A549 (cell line): ENCODE results near the gene AP3S2. TPM values are rescaled to one million over a fixed set of nuclear protein-coding genes. Genes with fewer than 3 reads are reported as not detected.

ENCODE experiments used
- ATAC-seq, 2 experiments: fragments of 200-7000 bp in 1 of 2; fragments of >200 bp in 1 of 2; cut with Nextera tagmentation in 1 of 2; cut with Tn5 transposase in 1 of 2; 3 replicates each; pipeline versions ENCODE4 v1.8.0 to v1.9.1; 2018 to 2020; ENCODE audit warnings: mild to moderate bottlenecking in 1 of 2, moderate library complexity in 1 of 2
- CTCF ChIA-PET: fragments of 300-600 bp; sonication (Branson Sonifier 250); formaldehyde crosslinking; extraction: SDS; loops from one replicate; lab custom pipeline; 2021; ENCODE audit warnings: antibody characterized with exemption, inconsistent platforms; lab: Yijun Ruan, JAX
- POLR2A ChIA-PET: fragments of 350-600 bp; formaldehyde crosslinking; extraction: SDS; loops from one replicate; lab custom pipeline; 2021; ENCODE audit warnings: antibody characterized with exemption, inconsistent platforms; lab: Yijun Ruan, JAX
- DNase-seq, 2 experiments: peaks; one replicate each; pipeline versions ENCODE4 v3.0.0 to v3.0.0-alpha.2; 2011 to 2016; ENCODE audit warnings: low read depth in 1 of 2, low spot score in 1 of 2
- FAIRE-seq: peaks from 2 replicates; lab custom pipeline; 2011; peaks lifted over from hg19 to GRCh38; lab: Jason Lieb, UNC
- H3K27ac ChIP-seq, 2 experiments: fragments of >200 bp; sonication (Bioruptor Twin); formaldehyde crosslinking; 3 replicates each; pipeline ENCODE4 v1.5.1; 2016 to 2017
- H3K4me1 ChIP-seq: fragments of >200 bp; sonication (Bioruptor Twin); formaldehyde crosslinking; 3 replicates; pipeline ENCODE4 v1.6.1; 2016
- H3K4me2 ChIP-seq: fragments of >200 bp; sonication (Bioruptor Twin); formaldehyde crosslinking; 3 replicates; pipeline ENCODE4 v1.6.1; 2016
- H3K4me3 ChIP-seq: fragments of >200 bp; sonication (Bioruptor Twin); formaldehyde crosslinking; 3 replicates; pipeline ENCODE4 v1.5.1; 2016
- H3K9me3 ChIP-seq: fragments of >200 bp; sonication (Bioruptor Twin); formaldehyde crosslinking; 3 replicates; pipeline ENCODE4 v1.6.1; 2016
- ATOH8 ChIP-seq: fragments of 250-450 bp; sonication (Bioruptor Pico); IDR thresholded peaks from 2 replicates; pipeline ENCODE4 v1.5.0; 2020; ENCODE audit warnings: low read depth, mild to moderate bottlenecking, moderate library complexity
- BCL3 ChIP-seq: fragments of >200 bp; sonication (Bioruptor Twin); formaldehyde crosslinking; IDR thresholded peaks from 3 replicates; pipeline ENCODE4 v1.6.1; 2016
- BHLHE40 ChIP-seq: IDR thresholded peaks from 2 replicates; pipeline ENCODE4 v1.6.1; 2012; ENCODE audit warnings: low read depth, low read length, inconsistent platforms
- CBX2 ChIP-seq: fragments of 200-600 bp; sonication (generic); IDR thresholded peaks from 2 replicates; pipeline ENCODE4 v1.6.1; 2016; ENCODE audit warnings: low read depth, mild to moderate bottlenecking, borderline replicate concordance
- CBX8 ChIP-seq: fragments of 200-600 bp; sonication (generic); IDR thresholded peaks from 2 replicates; pipeline ENCODE4 v1.6.1; 2016
- ELK1 ChIP-seq: fragments of 150-350 bp; IDR thresholded peaks from 2 replicates; pipeline ENCODE4 v1.6.1; 2014; ENCODE audit warnings: low read depth, mild to moderate bottlenecking, low read length
- EP300 ChIP-seq, 2 experiments: fragments of >200 bp; sonication (Bioruptor Twin); formaldehyde crosslinking; IDR thresholded peaks; 2 replicates in 1 of 2; 3 replicates in 1 of 2; pipeline ENCODE4 v1.6.1; 2016 to 2017
- ESRRA ChIP-seq: fragments of 150-350 bp; IDR thresholded peaks from 2 replicates; pipeline ENCODE4 v1.6.1; 2014; ENCODE audit warnings: mild to moderate bottlenecking, low read length, borderline replicate concordance
- FOSL2 ChIP-seq, 2 experiments: fragments of 450-650 bp in 1 of 2; fragments of >200 bp in 1 of 2; sonication (Bioruptor Twin) in 1 of 2; formaldehyde crosslinking; IDR thresholded peaks; 2 replicates each; pipeline versions ENCODE4 v1.5.0 to v1.6.1; 2016 to 2020; ENCODE audit warnings: mild to moderate bottlenecking in 1 of 2, moderate library complexity in 1 of 2
- FOXS1 ChIP-seq: fragments of 250-450 bp; sonication (Bioruptor Pico); IDR thresholded peaks from 2 replicates; pipeline ENCODE4 v1.5.0; 2020; ENCODE audit warnings: mild to moderate bottlenecking, moderate library complexity
- HDAC2 ChIP-seq: fragments of 200-600 bp; sonication (generic); IDR thresholded peaks from 2 replicates; pipeline ENCODE4 v1.6.1; 2016
- HMGXB4 ChIP-seq: fragments of 250-450 bp; sonication (Bioruptor Pico); IDR thresholded peaks from 2 replicates; pipeline ENCODE4 v1.5.0; 2021; ENCODE audit warnings: mild to moderate bottlenecking, moderate library complexity, borderline replicate concordance
- HOXA7 ChIP-seq: fragments of 250-450 bp; sonication (Bioruptor Pico); IDR thresholded peaks from 2 replicates; pipeline ENCODE4 v1.5.0; 2020; ENCODE audit warnings: mild to moderate bottlenecking, moderate library complexity
- MAFK ChIP-seq: fragments of 450-650 bp; IDR thresholded peaks from 2 replicates; pipeline ENCODE4 v1.6.1; 2014; ENCODE audit not compliant: partially characterized antibody
- NR3C1 ChIP-seq: fragments of >200 bp; sonication (Bioruptor Twin); formaldehyde crosslinking; IDR thresholded peaks from 3 replicates; pipeline ENCODE4 v1.6.1; 2017
- RAD21 ChIP-seq, 2 experiments: fragments of >200 bp in 1 of 2; sonication (Bioruptor Twin) in 1 of 2; formaldehyde crosslinking in 1 of 2; IDR thresholded peaks in 1 of 2; conservative IDR thresholded peaks in 1 of 2; 2 replicates in 1 of 2; 3 replicates in 1 of 2; pipeline ENCODE4 v1.6.1; 2012 to 2018; ENCODE audit warnings: inconsistent platforms in 1 of 2
- RARB ChIP-seq: fragments of 250-450 bp; sonication (Bioruptor Pico); IDR thresholded peaks from 2 replicates; pipeline ENCODE4 v1.8.0; 2021; ENCODE audit warnings: mild to moderate bottlenecking, moderate library complexity
- RCOR1 ChIP-seq: fragments of 150-350 bp; IDR thresholded peaks from 2 replicates; pipeline ENCODE4 v1.6.1; 2014; ENCODE audit warnings: antibody characterized with exemption, low read length, low read depth
- RFX5 ChIP-seq: fragments of 450-650 bp; IDR thresholded peaks from 2 replicates; pipeline ENCODE4 v1.7.1; 2014; ENCODE audit warnings: antibody characterized with exemption, mild to moderate bottlenecking, moderate library complexity
- SMC3 ChIP-seq: fragments of >200 bp; sonication (Bioruptor Twin); formaldehyde crosslinking; IDR thresholded peaks from 3 replicates; pipeline ENCODE4 v1.6.1; 2018; ENCODE audit warnings: inconsistent platforms
- SREBF2 ChIP-seq: fragments of 450-650 bp; IDR thresholded peaks from 2 replicates; pipeline ENCODE4 v1.6.1; 2014; ENCODE audit warnings: mild to moderate bottlenecking, moderate library complexity
- TFCP2L1 ChIP-seq: fragments of 250-450 bp; sonication (Bioruptor Pico); IDR thresholded peaks from 2 replicates; pipeline ENCODE4 v1.5.0; 2021; ENCODE audit warnings: mild to moderate bottlenecking
- USF2 ChIP-seq: fragments of 450-650 bp; IDR thresholded peaks from 2 replicates; pipeline ENCODE4 v1.6.1; 2014; ENCODE audit warnings: antibody characterized with exemption
- ZC3H11A ChIP-seq: fragments of 450-650 bp; IDR thresholded peaks from 2 replicates; pipeline ENCODE4 v1.6.1; 2014; ENCODE audit warnings: antibody characterized with exemption, mild to moderate bottlenecking
- ZSCAN20 ChIP-seq: fragments of 250-450 bp; sonication (Bioruptor Pico); IDR thresholded peaks from 2 replicates; pipeline ENCODE4 v1.8.0; 2022; ENCODE audit warnings: mild to moderate bottlenecking, moderate library complexity
- WGBS: methylation state at CpG from one replicate; pipeline ENCODE4 v1.1.6; 2017; ENCODE audit errors: missing lambda C conversion rate; 5-methylcytosine and 5-hydroxymethylcytosine counted together
- polyA plus RNA-seq, 4 experiments: library from polyadenylated mRNA; depleted of rRNA in 3 of 4; stranded (reverse); fragments of >200 nt; fragmentation: RNase III in 1 of 4; extraction: RNeasy Plus Mini Kit Qiagen cat#74134 plus additional on column Dnase treatment in 1 of 4; gene quantifications; 2 replicates in 3 of 4; 3 replicates in 1 of 4; pipeline ENCODE4 v1.2.3, GENCODE V29; 2011 to 2017

AP3S2 gene
- polyA plus RNA-seq, 2 of the 4 experiments (the other 2 are of a cell fraction): 85.1 to 85.9 TPM

- CTCF ChIA-PET: interaction anchor here (1.1 to 3.1 kb wide), 6 partner anchors 13 to 90 kb away, joined by 3 to 20 read pairs (median 4); no protein-coding TSS in a partner anchor
- POLR2A ChIA-PET: no interaction called here
- peak overlapping the region in 1 of 2 experiments; percentile 3; a peak in 1 of 6 replicates for H3K27ac ChIP-seq
- no peak for FAIRE-seq
- TF ChIP-seq SREBF2: no peak
- no peak for TF ChIP-seq RFX5
- TF ChIP-seq RARB (CRISPR knock-in tag): no peak
- TF ChIP-seq FOXS1: no peak
- TF ChIP-seq BCL3: no peak
- TF ChIP-seq USF2: no peak
- no peak for TF ChIP-seq RAD21 (conservative IDR thresholded peaks at IDR 0.05 in 1 of 2, IDR thresholded peaks at IDR 0.05 in 1 of 2)
- no peak for TF ChIP-seq HOXA7
- no peak for TF ChIP-seq SMC3
- no peak for TF ChIP-seq ESRRA
- no peak for TF ChIP-seq ZC3H11A
- no peak for TF ChIP-seq ELK1
- TF ChIP-seq TFCP2L1: no peak
- no peak for TF ChIP-seq RCOR1
- no peak for TF ChIP-seq HMGXB4 (CRISPR knock-in tag)
- no peak for TF ChIP-seq CBX8
- no peak for TF ChIP-seq MAFK
- TF ChIP-seq, all 56 proteins: peak for 0
- Histone ChIP-seq H3K4me1 (peaks cover 48% of the 10 kb centered on the region), H3K9me3 (no peaks in the 10 kb centered on the region), H3K4me2 (no peak overlapping the region), H3K4me3 (no peak overlapping the region)
- 82% methylated on average over 5 of the region's 5 CpGs for WGBS
- no peak for ATAC-seq
- no peak for DNase-seq
These were observed 42.0 kb downstream of the AP3S2 start for GRCh38 chr15:89851673-89852341.

GRCh38 chr15:89848970-89849292, 44.9 kb downstream of the AP3S2 start:
- ATAC-seq (no peak), FAIRE-seq (peak; percentile 39), DNase-seq (no peak)
- peaks cover 74% of the 10 kb centered on the region for H3K4me1 ChIP-seq
- H3K27ac ChIP-seq: peak overlapping the region; percentile 73 to 81
- TF ChIP-seq RCOR1: no peak
- TF ChIP-seq ATOH8 (CRISPR knock-in tag): no peak
- TF ChIP-seq EP300 (IDR thresholded peaks at IDR 0.05): no peak
- TF ChIP-seq CBX2: no peak
- no peak for TF ChIP-seq FOSL2 (IDR thresholded peaks at IDR 0.05)
- TF ChIP-seq FOSL2 (CRISPR knock-in tag; IDR thresholded peaks at IDR 0.05): no peak
- no peak for TF ChIP-seq ZSCAN20 (CRISPR knock-in tag)
- no peak for TF ChIP-seq SMC3
- TF ChIP-seq HDAC2: no peak
- no peak for TF ChIP-seq CBX8
- TF ChIP-seq BHLHE40: no peak
- TF ChIP-seq NR3C1: no peak
- no peak for TF ChIP-seq ZC3H11A
- WGBS: 55% methylated on average over 2 of the region's 2 CpGs
- POLR2A ChIA-PET: no interaction called here
- CTCF ChIA-PET: interaction anchor here (0.6 to 4.6 kb wide), 8 partner anchors 12 to 274 kb away, joined by 3 to 38 read pairs (median 4); no protein-coding TSS in a partner anchor
- H3K4me2 ChIP-seq: peak overlapping the region; percentile 34
- no peaks in the 10 kb centered on the region for H3K9me3 ChIP-seq
- no peak overlapping the region for H3K4me3 ChIP-seq
